ENCODE results near the gene P3H3. TPM values are rescaled to one million over a fixed set of nuclear protein-coding genes. Genes with fewer than 3 reads are reported as not detected.
A peak's percentile ranks its signal among the peaks of the same experiment; 100 is the strongest.

The P3H3 gene
- total RNA-seq, 4 donors from 2014 or later = 5.0 to 30.5 (median 14.3) TPM

GRCh38 chr12:6818222-6818621 is 10.0 kb upstream of the P3H3 start:
- no peak for TF ChIP-seq POLR2A (IDR thresholded peaks at IDR 0.05)
- no peak for TF ChIP-seq CTCF (IDR thresholded peaks at IDR 0.05)
- no peak for TF ChIP-seq EP300 (IDR thresholded peaks at IDR 0.05)
- 75% methylated on average over 8 of the region's 10 CpGs for WGBS
- no peak overlapping the region for H3K27ac ChIP-seq

GRCh38 chr12:6818645-6819044 is 9.6 kb upstream of the P3H3 start:
- H3K4me1 ChIP-seq = peaks cover 15% of the 10 kb centered on the region
- H3K27ac ChIP-seq = no peak overlapping the region
- H3K9me3 ChIP-seq = no peaks in the 10 kb centered on the region
- no peak for DNase-seq (ENCODE audit: low spot score in 2 of 2)
- 87% methylated on average over 5 of the region's 5 CpGs for WGBS
- H3K4me3 ChIP-seq = no peak overlapping the region
- H3K27me3 ChIP-seq = peaks cover 22% of the 10 kb centered on the region
- no peaks in the 10 kb centered on the region for H3K36me3 ChIP-seq
- TF ChIP-seq EP300 (IDR thresholded peaks at IDR 0.05) (no peak), POLR2A (IDR thresholded peaks at IDR 0.05) (no peak), CTCF (IDR thresholded peaks at IDR 0.05) (no peak), POLR2AphosphoS5 (IDR thresholded peaks at IDR 0.05) (no peak)

More at GRCh38 chr12:6818222-6818621, 10.0 kb upstream of the P3H3 start:
- Histone ChIP-seq H3K27me3 (peaks cover 18% of the 10 kb centered on the region), H3K9me3 (no peaks in the 10 kb centered on the region), H3K4me3 (no peak overlapping the region), H3K4me1 (peaks cover 15% of the 10 kb centered on the region), H3K36me3 (no peaks in the 10 kb centered on the region)
- no peak for DNase-seq (ENCODE audit: low spot score in 2 of 2)

- TF ChIP-seq EP300 (IDR thresholded peaks at IDR 0.05) (no peak), POLR2A (IDR thresholded peaks at IDR 0.05) (no peak), POLR2AphosphoS5 (IDR thresholded peaks at IDR 0.05) (no peak), CTCF (IDR thresholded peaks at IDR 0.05) (no peak)
- no peak overlapping the region for H3K4me3 ChIP-seq
- no peaks in the 10 kb centered on the region for H3K9me3 ChIP-seq
- 85% methylated on average over 13 of the region's 13 CpGs for WGBS
- no peaks in the 10 kb centered on the region for H3K36me3 ChIP-seq
- DNase-seq (ENCODE audit: low spot score in 2 of 2) = no peak
- no peak overlapping the region for H3K27ac ChIP-seq
- H3K4me1 ChIP-seq = peaks cover 15% of the 10 kb centered on the region
- H3K27me3 ChIP-seq = peaks cover 29% of the 10 kb centered on the region
Measured at GRCh38 chr12:6819106-6820030, 8.8 kb upstream of the P3H3 start.

- Histone ChIP-seq H3K36me3 (no peaks in the 10 kb centered on the region), H3K27ac (no peak overlapping the region), H3K27me3 (peaks cover 32% of the 10 kb centered on the region), H3K4me3 (no peak overlapping the region), H3K4me1 (peaks cover 18% of the 10 kb centered on the region), H3K9me3 (no peaks in the 10 kb centered on the region)
- TF ChIP-seq POLR2A (IDR thresholded peaks at IDR 0.05) = no peak
- no peak for TF ChIP-seq POLR2AphosphoS5 (IDR thresholded peaks at IDR 0.05)
- TF ChIP-seq CTCF (IDR thresholded peaks at IDR 0.05) = no peak
- TF ChIP-seq EP300 (IDR thresholded peaks at IDR 0.05) = no peak
- WGBS = 65% methylated on average over 4 of the region's 5 CpGs
- no peak for DNase-seq (ENCODE audit: low spot score in 2 of 2)
Measured at GRCh38 chr12:6820166-6820565, 8.0 kb upstream of the P3H3 start.

GRCh38 chr12:6821591-6822425 is 6.4 kb upstream of the P3H3 start, which contains the start of gene GPR162:
GPR162 (plus strand) TSS chr12:6821821; CDS start chr12:6823899, 2,078 bp downstream.
- peak in 1 of 2 donors; percentile 74 for DNase-seq (ENCODE audit: low spot score in 2 of 2)
- no peak within 1 kb of the TSS for H3K27ac ChIP-seq
- WGBS = 3% methylated on average over 17 of the region's 28 CpGs
- TF ChIP-seq POLR2AphosphoS5 (IDR thresholded peaks at IDR 0.05) (no peak), EP300 (IDR thresholded peaks at IDR 0.05) (no peak), CTCF (IDR thresholded peaks at IDR 0.05) (no peak), POLR2A (IDR thresholded peaks at IDR 0.05) (no peak)
- peak within 1 kb of the TSS; percentile 48 for H3K4me3 ChIP-seq
- no peaks in the 10 kb centered on the region for H3K36me3 ChIP-seq
- H3K9me3 ChIP-seq = no peaks in the 10 kb centered on the region
- H3K4me1 ChIP-seq = peaks cover 25% of the 10 kb centered on the region
- peaks cover 42% of the 10 kb centered on the region for H3K27me3 ChIP-seq
